Retina (tissue), 1 donor: Measurements from ENCODE around the gene MBD4.
"Not testable (repeated sequence)": the region's sequence is repeated elsewhere in the genome, so short reads cannot be mapped to it uniquely, and the experiment has no call there.

Experiments used
- DNase-seq: peaks from one replicate; pipeline ENCODE4 v3.0.0-alpha.2; 2016

The MBD4 gene

GRCh38 chr3:129439817-129440617 lies at the start of gene MBD4, which contains the start of gene IFT122:
TSS of gene MBD4 (minus strand) at chr3:129439948. CDS start at chr3:129439833, 115 bp downstream.
TSS of gene IFT122 (plus strand) at chr3:129440224. CDS start at chr3:129440331, 107 bp downstream.
- peak; percentile 99 for DNase-seq

- not testable (repeated sequence) for DNase-seq
These were observed 49.5 kb upstream of the MBD4 start for GRCh38 chr3:129489258-129489657.

GRCh38 chr3:129487868-129488335 lies 48.2 kb upstream of the MBD4 start:
- not testable (repeated sequence) for DNase-seq

GRCh38 chr3:129487183-129487867 lies 47.6 kb upstream of the MBD4 start:
- no peak for DNase-seq

- no peak for DNase-seq
These were observed 46.9 kb upstream of the MBD4 start for GRCh38 chr3:129486664-129487035.

- DNase-seq: no peak
These were observed 46.2 kb upstream of the MBD4 start for GRCh38 chr3:129485721-129486663.

- DNase-seq: not testable (repeated sequence)
These were observed 45.4 kb upstream of the MBD4 start for GRCh38 chr3:129485146-129485545.

GRCh38 chr3:129483870-129484269 lies 44.1 kb upstream of the MBD4 start:
- no peak for DNase-seq

GRCh38 chr3:129482721-129483120 lies 43.0 kb upstream of the MBD4 start:
- no peak for DNase-seq

- DNase-seq: no peak
These were observed 42.1 kb upstream of the MBD4 start for GRCh38 chr3:129481766-129482332.

- not testable (repeated sequence) for DNase-seq
These were observed 41.5 kb upstream of the MBD4 start for GRCh38 chr3:129481225-129481765.

GRCh38 chr3:129476586-129476985 lies 36.8 kb upstream of the MBD4 start:
- no peak for DNase-seq

- DNase-seq: no peak
These were observed 36.1 kb upstream of the MBD4 start for GRCh38 chr3:129475863-129476262.

GRCh38 chr3:129474984-129475804 lies 35.4 kb upstream of the MBD4 start:
- no peak for DNase-seq

GRCh38 chr3:129473769-129474152 lies 34.0 kb upstream of the MBD4 start:
- DNase-seq: no peak

- no peak for DNase-seq
These were observed 33.5 kb upstream of the MBD4 start for GRCh38 chr3:129473067-129473768.

- no peak for DNase-seq
These were observed 31.1 kb upstream of the MBD4 start for GRCh38 chr3:129470861-129471260.

- no peak for DNase-seq
These were observed 29.3 kb upstream of the MBD4 start for GRCh38 chr3:129469026-129469425.

- DNase-seq: no peak
These were observed 28.2 kb upstream of the MBD4 start for GRCh38 chr3:129467932-129468331.

GRCh38 chr3:129463716-129464115 lies 24.0 kb upstream of the MBD4 start:
- DNase-seq: no peak

- DNase-seq: no peak
These were observed 23.3 kb upstream of the MBD4 start for GRCh38 chr3:129463094-129463493.
